Neural cell (in vitro differentiated cells): Measurements from ENCODE around the gene PUM1. TPM values are rescaled to one million over a fixed set of nuclear protein-coding genes. Genes with fewer than 3 reads are reported as not detected.

Experiments
- H2AFZ ChIP-seq: fragments of 200-600, 300-800 bp; sonication (generic), shearing (Covaris generic); 2 replicates; pipeline ENCODE4 v1.6.0; 2014; ENCODE audit warnings: low read depth, mild to moderate bottlenecking, antibody characterized with exemption, low read length, moderate library complexity
- H3F3A ChIP-seq: fragments of 200-600 bp; shearing (Covaris generic); 2 replicates; pipeline ENCODE4 v1.6.1; 2016; ENCODE audit warnings: mild to moderate bottlenecking, moderate library complexity, mixed read lengths, antibody characterized with exemption, low read length; ENCODE audit not compliant: insufficient read depth, poor library complexity, severe bottlenecking
- H3K27ac ChIP-seq: fragments of 200-600, 300-800 bp; sonication (generic), shearing (Covaris generic); 2 replicates; pipeline ENCODE4 v1.5.1; 2014; ENCODE audit warnings: mild to moderate bottlenecking, low read length, moderate library complexity
- H3K27me3 ChIP-seq: fragments of 300-800, 200-600 bp; sonication (generic), shearing (Covaris generic); 2 replicates; pipeline ENCODE4 v1.6.0; 2014; ENCODE audit warnings: mild to moderate bottlenecking, low read depth, low read length, moderate library complexity; ENCODE audit not compliant: insufficient read depth
- H3K36me3 ChIP-seq: fragments of 300-800, 200-600 bp; sonication (generic), shearing (Covaris generic); 2 replicates; pipeline ENCODE4 v1.5.1; 2014; ENCODE audit warnings: mild to moderate bottlenecking, antibody characterized with exemption, low read length, moderate library complexity; ENCODE audit not compliant: insufficient read depth
- H3K4me2 ChIP-seq: fragments of 300-800, 200-600 bp; sonication (generic), shearing (Covaris generic); 2 replicates; pipeline ENCODE4 v1.6.0; 2014; ENCODE audit warnings: mild to moderate bottlenecking, low read length
- H3K4me3 ChIP-seq: fragments of 300-800, 200-600 bp; sonication (generic), shearing (Covaris generic); 2 replicates; pipeline ENCODE4 v1.5.1; 2014; ENCODE audit warnings: mild to moderate bottlenecking, low read length, moderate library complexity
- H3K79me2 ChIP-seq: fragments of 200-600 bp; shearing (Covaris generic); replicated peaks from 2 replicates; pipeline ENCODE4 v1.6.0; 2014; ENCODE audit warnings: mild to moderate bottlenecking, low read length, moderate library complexity; ENCODE audit not compliant: insufficient read depth
- H3K9ac ChIP-seq: fragments of 300-800, 200-600 bp; sonication (generic), shearing (Covaris generic); 2 replicates; pipeline ENCODE4 v1.6.1; 2016; ENCODE audit warnings: mild to moderate bottlenecking, low read length, mixed read lengths
- H3K9me2 ChIP-seq: fragments of 200-600 bp; shearing (Covaris generic); 2 replicates; pipeline ENCODE4 v1.6.1; 2016; ENCODE audit warnings: mild to moderate bottlenecking, low read length, mixed read lengths; ENCODE audit not compliant: insufficient read depth
- H3K9me3 ChIP-seq: fragments of 200-600, 300-800 bp; sonication (generic), shearing (Covaris generic); 2 replicates; pipeline ENCODE4 v1.6.1; 2016; ENCODE audit warnings: mild to moderate bottlenecking, mixed run types, low read length, moderate library complexity, mixed read lengths
- H4K20me1 ChIP-seq: fragments of 200-600 bp; shearing (Covaris generic); 2 replicates; pipeline ENCODE4 v1.6.1; 2016; ENCODE audit warnings: mild to moderate bottlenecking, mixed run types; ENCODE audit not compliant: insufficient read depth
- CTCF ChIP-seq: fragments of 450-650 bp; IDR thresholded peaks from 2 replicates; pipeline ENCODE4 v1.5.1; 2014; ENCODE audit warnings: antibody characterized with exemption, mild to moderate bottlenecking, moderate library complexity; ENCODE audit not compliant: poor library complexity, severe bottlenecking
- EP300 ChIP-seq: fragments of 450-650 bp; conservative IDR thresholded peaks from 2 replicates; pipeline ENCODE4 v1.6.1; 2014; ENCODE audit warnings: antibody characterized with exemption, mild to moderate bottlenecking, moderate library complexity; ENCODE audit not compliant: poor library complexity, severe bottlenecking
- EZH2 ChIP-seq: fragments of 200-600, 300-800 bp; shearing (Covaris generic), sonication (generic); IDR thresholded peaks from 2 replicates; pipeline ENCODE4 v1.6.1; 2014; ENCODE audit warnings: antibody characterized with exemption, low read length, borderline replicate concordance, mild to moderate bottlenecking; ENCODE audit not compliant: insufficient read depth, poor library complexity, severe bottlenecking
- MXI1 ChIP-seq: fragments of 450-650 bp; conservative IDR thresholded peaks from 2 replicates; pipeline ENCODE4 v1.6.1; 2014; ENCODE audit warnings: antibody characterized with exemption, mild to moderate bottlenecking; ENCODE audit not compliant: poor library complexity, severe bottlenecking
- POLR2AphosphoS5 ChIP-seq: IDR thresholded peaks from 2 replicates; pipeline ENCODE4 v1.6.1; 2012
- RAD21 ChIP-seq: fragments of 450-650 bp; conservative IDR thresholded peaks from 2 replicates; pipeline ENCODE4 v1.6.1; 2014; ENCODE audit warnings: antibody characterized with exemption, mild to moderate bottlenecking, moderate library complexity
- SMC3 ChIP-seq: fragments of 450-650 bp; conservative IDR thresholded peaks from 2 replicates; pipeline ENCODE4 v1.6.1; 2014; ENCODE audit warnings: antibody characterized with exemption, mild to moderate bottlenecking, moderate library complexity; ENCODE audit not compliant: poor library complexity
- TAF1 ChIP-seq: IDR thresholded peaks from 2 replicates; pipeline ENCODE4 v1.6.1; 2012; ENCODE audit warnings: low read depth
- polyA plus RNA-seq: library from polyadenylated mRNA; depleted of rRNA; stranded (reverse); fragments of >200 nt; gene quantifications from 2 replicates; pipeline ENCODE4 v1.2.3, GENCODE V29; 2014
- TF ChIP-seq, protein P1 (sequence below): IDR thresholded peaks from 2 replicates; pipeline ENCODE4 v1.6.1; 2012; ENCODE audit warnings: borderline replicate concordance

PUM1 gene
- polyA plus RNA-seq, 1 donor from 2014 or later: 60.8 TPM

DNA sequence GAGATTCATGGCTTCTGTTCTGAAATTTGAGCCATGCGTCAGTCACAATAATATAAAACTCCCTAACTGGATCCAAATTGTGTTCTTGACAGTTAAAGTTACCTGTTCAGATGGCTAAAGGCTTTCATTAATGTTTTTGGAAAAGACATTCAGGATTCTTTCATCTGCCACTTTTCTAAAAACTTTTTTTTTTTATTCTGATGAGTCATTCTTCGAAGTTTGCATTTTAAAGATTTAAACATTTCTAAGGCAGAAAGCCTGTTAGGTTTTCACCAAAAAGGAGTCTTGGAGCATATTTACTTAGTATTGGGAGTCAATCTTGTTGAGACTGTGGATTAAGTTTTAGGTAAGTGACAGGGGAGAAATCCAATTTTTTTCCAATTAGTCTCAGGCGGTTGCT lies 138.1 kb downstream of the PUM1 start:
- H3K9me2 ChIP-seq: no peaks in the 10 kb centered on the region
- no peak overlapping the region for H3K27ac ChIP-seq
- no peaks in the 10 kb centered on the region for H4K20me1 ChIP-seq
- H3K9ac ChIP-seq: no peak overlapping the region
- no peaks in the 10 kb centered on the region for H3K27me3 ChIP-seq
- H3K79me2 ChIP-seq: no peaks in the 10 kb centered on the region
- H2AFZ ChIP-seq: no peak overlapping the region
- H3K9me3 ChIP-seq: no peaks in the 10 kb centered on the region
- no peak overlapping the region for H3K4me2 ChIP-seq
- H3K4me3 ChIP-seq: no peak overlapping the region
- TF ChIP-seq POLR2AphosphoS5: no peak
- no peak for TF ChIP-seq TAF1
- no peak for TF ChIP-seq EP300
- no peak for TF ChIP-seq MXI1
- no peak for TF ChIP-seq EZH2
- TF ChIP-seq SMC3: no peak
- no peak for TF ChIP-seq RAD21
- TF ChIP-seq, protein P1, sequence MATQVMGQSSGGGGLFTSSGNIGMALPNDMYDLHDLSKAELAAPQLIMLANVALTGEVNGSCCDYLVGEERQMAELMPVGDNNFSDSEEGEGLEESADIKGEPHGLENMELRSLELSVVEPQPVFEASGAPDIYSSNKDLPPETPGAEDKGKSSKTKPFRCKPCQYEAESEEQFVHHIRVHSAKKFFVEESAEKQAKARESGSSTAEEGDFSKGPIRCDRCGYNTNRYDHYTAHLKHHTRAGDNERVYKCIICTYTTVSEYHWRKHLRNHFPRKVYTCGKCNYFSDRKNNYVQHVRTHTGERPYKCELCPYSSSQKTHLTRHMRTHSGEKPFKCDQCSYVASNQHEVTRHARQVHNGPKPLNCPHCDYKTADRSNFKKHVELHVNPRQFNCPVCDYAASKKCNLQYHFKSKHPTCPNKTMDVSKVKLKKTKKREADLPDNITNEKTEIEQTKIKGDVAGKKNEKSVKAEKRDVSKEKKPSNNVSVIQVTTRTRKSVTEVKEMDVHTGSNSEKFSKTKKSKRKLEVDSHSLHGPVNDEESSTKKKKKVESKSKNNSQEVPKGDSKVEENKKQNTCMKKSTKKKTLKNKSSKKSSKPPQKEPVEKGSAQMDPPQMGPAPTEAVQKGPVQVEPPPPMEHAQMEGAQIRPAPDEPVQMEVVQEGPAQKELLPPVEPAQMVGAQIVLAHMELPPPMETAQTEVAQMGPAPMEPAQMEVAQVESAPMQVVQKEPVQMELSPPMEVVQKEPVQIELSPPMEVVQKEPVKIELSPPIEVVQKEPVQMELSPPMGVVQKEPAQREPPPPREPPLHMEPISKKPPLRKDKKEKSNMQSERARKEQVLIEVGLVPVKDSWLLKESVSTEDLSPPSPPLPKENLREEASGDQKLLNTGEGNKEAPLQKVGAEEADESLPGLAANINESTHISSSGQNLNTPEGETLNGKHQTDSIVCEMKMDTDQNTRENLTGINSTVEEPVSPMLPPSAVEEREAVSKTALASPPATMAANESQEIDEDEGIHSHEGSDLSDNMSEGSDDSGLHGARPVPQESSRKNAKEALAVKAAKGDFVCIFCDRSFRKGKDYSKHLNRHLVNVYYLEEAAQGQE: no peak
- no peak for TF ChIP-seq CTCF
- no peaks in the 10 kb centered on the region for H3K36me3 ChIP-seq
- H3F3A ChIP-seq: no peaks in the 10 kb centered on the region

DNA sequence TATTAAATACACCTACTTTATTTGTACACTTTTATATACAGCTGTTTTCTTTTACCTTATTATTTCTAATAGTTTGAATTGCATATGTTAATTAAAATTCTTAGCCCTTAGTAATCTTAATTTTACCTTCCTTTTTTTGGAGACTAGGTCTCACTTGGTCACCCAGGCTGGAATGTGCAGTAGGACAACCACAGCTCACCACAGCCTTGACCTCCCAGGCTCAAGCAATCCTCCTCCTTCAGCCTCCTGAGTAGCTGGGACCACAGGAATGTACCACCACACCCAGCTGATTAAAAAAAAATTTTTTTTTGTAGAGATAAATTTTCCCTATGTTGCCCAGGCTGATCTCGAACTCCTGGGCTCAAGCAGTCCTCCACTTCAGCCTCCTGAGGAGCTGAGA lies 141.9 kb downstream of the PUM1 start:
- H3K4me2 ChIP-seq: no peak overlapping the region
- no peak overlapping the region for H3K27ac ChIP-seq
- no peaks in the 10 kb centered on the region for H3K79me2 ChIP-seq
- H3K9me2 ChIP-seq: no peaks in the 10 kb centered on the region
- H2AFZ ChIP-seq: no peak overlapping the region
- H3K9ac ChIP-seq: no peak overlapping the region
- H3K36me3 ChIP-seq: no peaks in the 10 kb centered on the region
- no peaks in the 10 kb centered on the region for H4K20me1 ChIP-seq
- no peaks in the 10 kb centered on the region for H3K9me3 ChIP-seq
- no peak for TF ChIP-seq MXI1
- H3K27me3 ChIP-seq: no peaks in the 10 kb centered on the region
- no peaks in the 10 kb centered on the region for H3F3A ChIP-seq
- H3K4me3 ChIP-seq: no peak overlapping the region

GRCh38 chr1:30920827-30921226 lies 144.7 kb downstream of the PUM1 start:
- Histone ChIP-seq H3K9ac (no peak overlapping the region), H2AFZ (no peak overlapping the region), H4K20me1 (no peaks in the 10 kb centered on the region), H3K79me2 (no peaks in the 10 kb centered on the region), H3K27ac (no peak overlapping the region), H3K27me3 (no peaks in the 10 kb centered on the region), H3K36me3 (no peaks in the 10 kb centered on the region), H3F3A (no peaks in the 10 kb centered on the region), H3K4me2 (no peak overlapping the region), H3K4me3 (no peak overlapping the region), H3K9me2 (no peaks in the 10 kb centered on the region), H3K9me3 (no peaks in the 10 kb centered on the region)
- TF ChIP-seq, protein P1: no peak
- TF ChIP-seq MXI1 (no peak), POLR2AphosphoS5 (no peak), CTCF (no peak), EP300 (no peak), RAD21 (no peak), EZH2 (no peak), SMC3 (no peak), TAF1 (no peak)
